Lower lobe of right lung (tissue), 2 donors: Measurements from ENCODE around the gene DYNC1LI1. TPM values are rescaled to one million over a fixed set of nuclear protein-coding genes. Genes with fewer than 3 reads are reported as not detected.

Source experiments
- ATAC-seq, 2 donors: fragments of 200-7000 bp; cut with Tn5 transposase; one replicate each; pipeline ENCODE4 v1.9.1; 2020 to 2022; ENCODE audit warnings: mild to moderate bottlenecking in 2 of 2, moderate library complexity in 2 of 2
- DNase-seq: peaks from one replicate; pipeline ENCODE4 v3.0.0-alpha.2; 2020
- H3K27ac ChIP-seq: fragments of 200-600 bp; one replicate; pipeline ENCODE4 v1.8.0; 2022
- H3K27me3 ChIP-seq: fragments of 200-600 bp; one replicate; pipeline ENCODE4 v1.8.0; 2022; ENCODE audit warnings: low read depth
- H3K36me3 ChIP-seq: fragments of 200-600 bp; one replicate; pipeline ENCODE4 v1.8.0; 2022; ENCODE audit warnings: mild to moderate bottlenecking
- H3K4me1 ChIP-seq: fragments of 200-600 bp; one replicate; pipeline ENCODE4 v1.8.0; 2022
- H3K4me3 ChIP-seq: fragments of 200-600 bp; one replicate; pipeline ENCODE4 v1.8.0; 2022; ENCODE audit warnings: mild to moderate bottlenecking
- H3K9me3 ChIP-seq: fragments of 200-600 bp; one replicate; pipeline ENCODE4 v1.8.0; 2022
- CTCF ChIP-seq: fragments of 200-600 bp; IDR thresholded peaks from one replicate; pipeline ENCODE4 v1.8.0; 2022; ENCODE audit warnings: antibody characterized with exemption, mild to moderate bottlenecking
- intact Hi-C: fragments of 100-400 bp; cut with DNase I; formaldehyde crosslinking; loops from one replicate; pipeline ENCODE4 v1.11.0; 2022
- total RNA-seq: library from RNA; stranded (reverse); fragmentation: NEBNext Ultra II Directional; extraction: Animal tissue kit (Norgen Biotek cat#: 25700); gene quantifications from one replicate; pipeline ENCODE4 v1.2.1, GENCODE V29; 2021
- donor health status: DM: no; HTN: yes; CAD: no; lungs with severe emphysema.

Gene DYNC1LI1
- total RNA-seq, 1 donor from 2014 or later, result 35.6 TPM

GRCh38 chr3:32571192-32571485, 481 bp upstream of the DYNC1LI1 start:
- peak; percentile 66 for ATAC-seq
- intact Hi-C loops, result no loop called here
- H3K9me3 ChIP-seq, result no peaks in the 10 kb centered on the region
- no peak for TF ChIP-seq CTCF
- peak overlapping the region; percentile 88 for H3K4me3 ChIP-seq
- H3K27ac ChIP-seq, result peak overlapping the region; percentile 98
- H3K4me1 ChIP-seq, result peaks cover 32% of the 10 kb centered on the region
- H3K27me3 ChIP-seq, result no peaks in the 10 kb centered on the region
- no peak for DNase-seq
- peaks cover 6% of the 10 kb centered on the region for H3K36me3 ChIP-seq

GRCh38 chr3:32569540-32570420, 878 bp downstream of the DYNC1LI1 start:
- H3K4me3 ChIP-seq, result peak overlapping the region; percentile 88
- H3K27ac ChIP-seq, result peak overlapping the region; percentile 98
- no peak for TF ChIP-seq CTCF
- intact Hi-C loops, result no loop called here
- peak; percentile 83 for DNase-seq
- no peaks in the 10 kb centered on the region for H3K9me3 ChIP-seq
- ATAC-seq, result peak; percentile 78 to 83
- H3K36me3 ChIP-seq, result peaks cover 13% of the 10 kb centered on the region
- no peaks in the 10 kb centered on the region for H3K27me3 ChIP-seq
- peaks cover 32% of the 10 kb centered on the region for H3K4me1 ChIP-seq

- Histone ChIP-seq H3K9me3 (no peaks in the 10 kb centered on the region), H3K36me3 (peaks cover 13% of the 10 kb centered on the region), H3K4me3 (peak overlapping the region; percentile 88), H3K4me1 (peaks cover 32% of the 10 kb centered on the region), H3K27me3 (no peaks in the 10 kb centered on the region), H3K27ac (no peak overlapping the region)
- intact Hi-C loops, result no loop called here
- TF ChIP-seq CTCF, result no peak
- DNase-seq (no peak), ATAC-seq (no peak)
Observed at GRCh38 chr3:32568953-32569352, 1.7 kb downstream of the DYNC1LI1 start.

GRCh38 chr3:32564195-32564594, 6.5 kb downstream of the DYNC1LI1 start:
- ATAC-seq, result no peak
- no peak for TF ChIP-seq CTCF

GRCh38 chr3:32562640-32563039, 8.0 kb downstream of the DYNC1LI1 start:
- H3K4me3 ChIP-seq, result no peak overlapping the region
- H3K27ac ChIP-seq, result no peak overlapping the region
- H3K36me3 ChIP-seq, result peaks cover 13% of the 10 kb centered on the region
- H3K27me3 ChIP-seq, result no peaks in the 10 kb centered on the region
- no peaks in the 10 kb centered on the region for H3K9me3 ChIP-seq
- H3K4me1 ChIP-seq, result peaks cover 5% of the 10 kb centered on the region
- ATAC-seq, result no peak
- DNase-seq, result no peak
- TF ChIP-seq CTCF, result no peak
- intact Hi-C loops, result no loop called here

More at GRCh38 chr3:32564195-32564594, 6.5 kb downstream of the DYNC1LI1 start:
- peaks cover 13% of the 10 kb centered on the region for H3K36me3 ChIP-seq
- no peak overlapping the region for H3K4me3 ChIP-seq
- intact Hi-C loops, result no loop called here
- no peaks in the 10 kb centered on the region for H3K9me3 ChIP-seq
- no peak for DNase-seq
- H3K27me3 ChIP-seq, result no peaks in the 10 kb centered on the region
- H3K27ac ChIP-seq, result no peak overlapping the region
- peaks cover 16% of the 10 kb centered on the region for H3K4me1 ChIP-seq
